Activated CD8-positive, alpha-beta T cell treated with anti-CD3 and anti-CD28 coated beads, Interleukin-2, amount 10 ng/mL, durations not matched to agents 7 days and 5 days (primary cell): ENCODE measurements around the gene ELMO1. TPM values are rescaled to one million over a fixed set of nuclear protein-coding genes. Genes with fewer than 3 reads are reported as not detected.

ENCODE experiments used
- ATAC-seq: fragments of 150-1000 bp; cut with Tn5 transposase; one replicate; pipeline ENCODE4 v1.10.0; 2021; ENCODE audit warnings: moderate library complexity
- CTCF ChIA-PET: fragments of 350-600 bp; sonication (Branson Sonifier 250); formaldehyde crosslinking; loops from one replicate; lab custom pipeline; 2021; ENCODE audit warnings: antibody characterized with exemption; lab: Charles Lee
- POLR2A ChIA-PET: fragments of 350-600 bp; sonication (Branson Sonifier 250); formaldehyde crosslinking; loops from one replicate; lab custom pipeline; 2021; ENCODE audit warnings: antibody characterized with exemption; lab: Charles Lee
- DNase-seq: peaks from one replicate; pipeline ENCODE4 v3.0.0-alpha.2; 2020
- H3K27ac Mint-ChIP-seq: one replicate; pipeline ENCODE4 v1.8.0; 2021; ENCODE audit warnings: mild to moderate bottlenecking, mixed read lengths
- H3K27me3 Mint-ChIP-seq: one replicate; pipeline ENCODE4 v1.8.0; 2021; ENCODE audit warnings: low read depth, mixed read lengths
- H3K36me3 Mint-ChIP-seq: one replicate; pipeline ENCODE4 v1.8.0; 2021; ENCODE audit warnings: low read depth, mixed read lengths
- H3K4me1 Mint-ChIP-seq: one replicate; pipeline ENCODE4 v1.8.0; 2021; ENCODE audit warnings: low read depth, mixed read lengths
- H3K4me3 Mint-ChIP-seq: one replicate; pipeline ENCODE4 v1.8.0; 2021; ENCODE audit warnings: mild to moderate bottlenecking, mixed read lengths
- H3K9me3 Mint-ChIP-seq: one replicate; pipeline ENCODE4 v1.8.0; 2022; ENCODE audit warnings: mixed read lengths; ENCODE audit not compliant: insufficient read depth
- total RNA-seq, 2 experiments: library from RNA; stranded (reverse); gene quantifications; one replicate each; pipeline ENCODE4 v1.2.3, GENCODE V29; 2021

ELMO1 gene
- total RNA-seq, 2 experiments from 2014 or later: 64.0 to 68.5 TPM

DNA sequence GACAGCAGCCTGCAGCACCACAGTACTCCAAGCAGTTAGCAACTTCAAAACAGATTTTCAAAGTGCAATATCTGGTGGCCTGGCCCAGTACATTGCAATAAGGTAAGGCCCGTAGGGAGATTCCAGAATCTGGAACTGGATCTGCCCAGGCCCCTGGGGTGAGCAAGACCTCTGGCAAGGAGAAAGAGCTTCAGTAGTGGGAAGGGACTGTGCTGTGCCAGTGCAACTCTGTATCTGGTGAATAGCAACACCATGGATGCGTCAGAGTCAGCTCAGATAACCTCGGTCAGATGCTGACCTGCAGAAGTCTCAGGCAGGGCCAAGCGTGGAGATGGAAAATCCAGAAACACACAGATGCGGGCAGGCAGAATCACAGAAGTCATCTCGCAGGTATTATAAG, 30.3 kb downstream of the ELMO1 start:
- no peaks in the 10 kb centered on the region for H3K4me1 Mint-ChIP-seq

DNA sequence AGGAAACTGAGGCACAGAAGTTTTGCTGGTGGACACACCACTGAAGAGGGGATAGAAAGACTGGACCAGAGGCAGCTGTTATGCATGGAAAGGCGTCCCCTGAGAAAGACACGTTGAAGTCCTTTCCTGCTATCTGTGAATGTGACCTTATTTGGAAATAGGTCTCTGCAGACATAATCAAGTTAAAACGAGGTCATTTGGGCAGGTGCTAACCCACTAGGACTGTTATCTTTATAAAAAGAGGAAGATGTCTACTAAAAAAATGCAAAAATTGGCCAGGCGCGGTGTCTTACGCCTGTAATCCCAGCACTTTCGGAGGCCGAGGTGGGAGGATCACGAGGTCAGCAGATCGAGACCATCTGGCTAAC, 31.6 kb downstream of the ELMO1 start:
- Mint-ChIP-seq H3K4me1 (no peaks in the 10 kb centered on the region), H3K27me3 (no peaks in the 10 kb centered on the region), H3K4me3 (no peak overlapping the region), H3K36me3 (peaks cover 10% of the 10 kb centered on the region), H3K9me3 (no peaks in the 10 kb centered on the region), H3K27ac (no peak overlapping the region)
- ATAC-seq (no peak), DNase-seq (no peak)
- ChIA-PET POLR2A (no interaction called here), CTCF (interaction anchor here (1.7 kb wide), 1 partner anchor 54 kb away, joined by 3 read pairs; no protein-coding TSS in a partner anchor)

More for the DNA sequence above, 30.3 kb downstream of the ELMO1 start:
- ATAC-seq (no peak), DNase-seq (no peak)
- Mint-ChIP-seq H3K27me3 (no peaks in the 10 kb centered on the region), H3K4me3 (no peak overlapping the region), H3K27ac (no peak overlapping the region), H3K36me3 (peaks cover 1% of the 10 kb centered on the region), H3K9me3 (no peaks in the 10 kb centered on the region)
- POLR2A ChIA-PET: no interaction called here
- CTCF ChIA-PET: no interaction called here

DNA sequence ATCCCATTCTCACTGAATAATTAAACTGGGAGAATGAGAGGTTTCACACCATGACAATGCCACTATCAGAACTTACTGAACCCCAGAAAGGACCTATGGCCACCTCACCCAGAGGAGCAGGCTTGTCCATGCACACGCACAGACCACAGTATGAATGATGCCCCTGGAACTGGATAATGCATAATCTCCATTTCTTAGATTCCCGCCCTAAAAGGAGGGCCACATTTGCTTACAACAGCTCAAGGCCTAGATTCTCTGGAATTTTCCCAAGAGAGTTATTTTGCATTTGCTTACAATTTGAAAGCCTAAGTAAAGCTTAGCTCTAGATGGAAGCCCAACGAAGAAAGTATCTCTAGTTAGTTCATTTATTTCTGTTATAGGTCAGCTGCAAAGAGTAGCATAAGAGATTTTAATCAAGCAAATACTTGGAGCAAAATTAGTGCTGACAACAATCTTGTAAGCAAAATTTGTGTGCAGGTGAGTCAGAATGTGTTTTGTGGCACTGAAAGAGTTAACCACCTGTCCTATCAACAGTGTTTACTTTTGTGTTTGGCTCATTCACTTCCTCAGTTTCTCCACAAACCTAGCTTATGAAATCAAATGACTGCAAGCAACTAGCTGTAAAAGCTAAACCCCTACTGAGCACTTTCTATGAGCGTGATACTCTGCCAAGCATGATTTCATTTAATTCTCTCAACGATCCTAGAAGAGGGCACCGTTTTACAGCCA, 32.1 kb downstream of the ELMO1 start:
- H3K36me3 Mint-ChIP-seq: peaks cover 10% of the 10 kb centered on the region
- H3K27me3 Mint-ChIP-seq: no peaks in the 10 kb centered on the region
- ATAC-seq (no peak), DNase-seq (no peak)
- ChIA-PET POLR2A (no interaction called here), CTCF (interaction anchor here (1.7 kb wide), 1 partner anchor 53 kb away, joined by 3 read pairs; no protein-coding TSS in a partner anchor)
- no peaks in the 10 kb centered on the region for H3K9me3 Mint-ChIP-seq
- H3K4me1 Mint-ChIP-seq: peaks cover 4% of the 10 kb centered on the region
- H3K27ac Mint-ChIP-seq: no peak overlapping the region
- no peak overlapping the region for H3K4me3 Mint-ChIP-seq

DNA sequence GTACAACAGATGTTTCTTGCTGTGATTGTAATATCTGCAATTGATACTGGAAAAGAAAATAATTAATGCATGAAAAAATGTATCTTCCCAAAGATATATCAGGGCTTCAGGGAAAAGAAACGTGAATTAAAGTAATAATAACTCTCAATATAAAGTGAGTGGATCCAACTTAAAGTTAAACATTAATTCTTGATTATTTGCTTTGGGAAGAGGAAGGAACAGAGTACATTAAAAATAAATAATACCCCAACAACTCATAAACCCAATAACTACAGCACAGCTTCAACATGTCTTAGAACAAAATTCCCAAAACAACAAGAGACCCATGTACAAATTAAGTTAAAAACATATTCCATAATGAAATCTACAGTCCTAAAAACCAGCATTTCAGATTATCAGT, 33.0 kb downstream of the ELMO1 start:
- CTCF ChIA-PET: no interaction called here
- POLR2A ChIA-PET: no interaction called here
- no peaks in the 10 kb centered on the region for H3K9me3 Mint-ChIP-seq
- DNase-seq: no peak
- H3K36me3 Mint-ChIP-seq: peaks cover 10% of the 10 kb centered on the region
- no peak for ATAC-seq
- H3K27me3 Mint-ChIP-seq: no peaks in the 10 kb centered on the region
- no peak overlapping the region for H3K27ac Mint-ChIP-seq
- peaks cover 12% of the 10 kb centered on the region for H3K4me1 Mint-ChIP-seq
- H3K4me3 Mint-ChIP-seq: no peak overlapping the region

DNA sequence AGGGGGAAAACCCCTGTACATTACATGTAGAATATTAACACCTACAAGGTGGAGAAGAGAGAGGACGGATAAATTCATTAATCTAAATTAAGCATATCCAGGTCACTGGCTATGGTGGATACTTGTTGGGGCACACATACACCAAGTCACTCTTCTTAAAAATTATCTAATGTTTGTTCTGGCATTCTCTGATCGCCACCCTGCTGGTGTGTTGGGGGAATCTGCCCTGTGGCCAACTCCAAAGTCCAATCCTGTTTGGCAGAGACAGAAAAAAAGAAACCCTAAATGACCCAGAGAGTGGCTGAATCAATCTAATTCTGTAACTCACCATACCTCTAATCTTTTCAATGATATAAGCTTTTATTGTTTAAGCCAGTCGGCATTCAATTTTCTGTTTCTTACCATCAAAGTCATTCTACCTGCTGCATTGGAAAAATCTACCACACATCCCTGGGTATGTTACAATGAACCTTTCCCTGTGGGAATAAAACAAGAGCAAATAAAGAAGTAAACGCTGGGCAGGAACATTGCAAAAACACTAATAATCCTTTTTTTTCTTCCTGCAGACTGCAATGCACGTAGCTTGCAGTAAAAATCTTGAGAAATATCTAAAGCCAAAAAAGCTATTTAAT, 34.2 kb downstream of the ELMO1 start:
- Mint-ChIP-seq H3K4me3 (no peak overlapping the region), H3K36me3 (peaks cover 10% of the 10 kb centered on the region), H3K9me3 (no peaks in the 10 kb centered on the region), H3K27me3 (no peaks in the 10 kb centered on the region), H3K27ac (no peak overlapping the region), H3K4me1 (peaks cover 24% of the 10 kb centered on the region)
- ChIA-PET CTCF (interaction anchor here (0.7 kb wide), 1 partner anchor 213 kb away, joined by 3 read pairs; no protein-coding TSS in a partner anchor), POLR2A (no interaction called here)
- ATAC-seq (no peak), DNase-seq (no peak)

DNA sequence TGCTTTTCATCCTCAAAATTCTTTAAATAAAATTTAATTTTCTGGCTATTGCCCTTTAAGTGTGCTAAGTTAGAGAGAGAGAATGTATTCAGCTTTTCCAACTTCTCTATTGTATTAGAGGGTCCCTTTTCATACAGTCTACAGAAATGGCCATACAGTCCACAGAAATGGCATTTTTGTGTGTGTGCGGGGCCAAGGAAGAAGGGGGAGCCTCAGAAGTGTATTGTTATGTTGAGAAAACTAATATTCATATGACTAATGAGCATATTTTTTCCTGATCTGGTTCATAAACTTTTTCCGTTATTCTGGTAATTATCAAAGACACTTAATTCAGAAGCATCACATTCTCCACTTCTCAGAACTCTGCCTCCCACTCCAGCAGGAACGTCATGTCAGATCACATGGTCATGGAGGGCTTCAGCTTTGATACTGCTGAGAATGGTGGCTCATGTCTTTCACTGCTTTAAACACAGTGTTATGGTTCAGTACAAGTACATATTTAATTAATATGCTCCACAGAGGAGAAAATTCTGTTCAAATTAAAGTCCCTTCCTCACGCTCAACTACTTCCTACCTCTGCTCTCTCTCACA, 37.1 kb downstream of the ELMO1 start:
- no peak for ATAC-seq
- no peak overlapping the region for H3K4me3 Mint-ChIP-seq
- CTCF ChIA-PET: interaction anchor here (2.7 kb wide), 1 partner anchor 58 kb away, joined by 9 read pairs; no protein-coding TSS in a partner anchor

DNA sequence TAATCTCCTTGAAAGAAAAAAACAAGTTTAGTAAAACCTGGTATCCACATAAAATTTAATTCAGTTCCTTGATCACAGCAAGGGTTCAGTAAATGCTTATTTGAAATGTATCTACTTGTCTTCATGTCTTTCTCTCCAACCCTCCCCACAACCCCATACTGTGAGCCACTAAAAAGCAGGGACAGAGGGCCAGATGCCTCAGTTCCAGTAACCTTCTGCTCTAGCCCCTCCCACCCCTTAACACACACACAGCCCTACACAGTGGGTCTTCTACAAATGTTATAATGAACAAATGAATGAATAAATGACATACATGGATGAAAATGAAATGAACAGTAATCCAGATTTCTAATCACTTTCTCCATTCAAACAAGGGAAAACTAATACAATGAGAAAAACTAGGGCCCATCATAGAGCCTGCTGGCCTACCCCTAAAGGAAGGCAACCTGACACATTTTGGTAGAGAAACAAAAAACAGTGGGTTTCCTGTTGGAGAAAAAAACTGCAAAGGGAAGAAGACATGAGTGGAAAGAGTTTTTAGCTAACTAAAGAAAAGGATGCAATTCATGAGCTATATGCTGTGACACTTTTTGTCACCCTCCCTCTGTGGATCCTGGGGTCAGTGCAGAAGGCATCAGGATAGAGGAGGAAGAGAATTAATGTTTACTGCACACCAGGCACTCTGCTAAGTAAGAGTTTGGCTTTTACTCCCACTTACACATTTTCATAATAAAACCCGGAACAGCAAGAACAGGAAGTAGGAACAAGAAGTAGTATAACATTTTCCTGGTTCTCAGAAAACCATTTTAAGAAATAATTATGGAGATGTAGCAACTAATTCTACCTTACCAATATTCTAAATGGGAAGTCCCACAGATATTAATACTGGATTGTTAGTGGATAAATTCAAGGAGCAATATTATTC, 38.1 kb downstream of the ELMO1 start:
- Mint-ChIP-seq H3K36me3 (peaks cover 10% of the 10 kb centered on the region), H3K4me1 (peaks cover 47% of the 10 kb centered on the region), H3K4me3 (no peak overlapping the region), H3K27me3 (no peaks in the 10 kb centered on the region), H3K27ac (peak overlapping the region; percentile 80), H3K9me3 (no peaks in the 10 kb centered on the region)
- ChIA-PET CTCF (interaction anchor here (0.6 to 2.7 kb wide), 5 partner anchors 34 to 175 kb away, joined by 3 to 9 read pairs (median 3); partner anchors contain the start of gene ELMO1), POLR2A (no interaction called here)
- DNase-seq: no peak
- no peak for ATAC-seq

More for the DNA sequence above, 37.1 kb downstream of the ELMO1 start:
- Mint-ChIP-seq H3K36me3 (peaks cover 10% of the 10 kb centered on the region), H3K4me1 (peaks cover 44% of the 10 kb centered on the region), H3K27me3 (no peaks in the 10 kb centered on the region), H3K27ac (no peak overlapping the region), H3K9me3 (no peaks in the 10 kb centered on the region)
- no peak for DNase-seq
- POLR2A ChIA-PET: no interaction called here

DNA sequence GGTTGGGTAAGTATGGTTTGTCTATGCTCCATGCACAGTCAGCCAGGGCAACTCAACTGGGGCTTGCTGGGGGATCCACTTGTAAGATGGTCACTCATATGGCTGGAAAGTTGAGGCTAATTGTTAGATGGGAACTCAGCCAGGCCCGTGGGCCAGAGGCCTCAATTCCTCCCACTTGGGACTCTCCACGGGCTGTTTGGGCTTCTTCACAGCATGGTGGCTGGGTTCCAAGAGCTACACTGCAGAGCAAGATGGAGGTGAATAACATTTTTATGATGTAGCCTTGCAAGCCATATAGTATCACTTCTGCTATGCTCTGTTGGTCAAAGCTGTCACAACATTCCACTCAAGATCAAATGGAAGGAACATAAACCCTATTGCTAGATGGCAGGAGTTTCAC, 39.2 kb downstream of the ELMO1 start:
- ChIA-PET CTCF (interaction anchor here (0.7 to 2.7 kb wide), 7 partner anchors 19 to 174 kb away, joined by 3 to 9 read pairs (median 3); partner anchors contain the start of gene ELMO1), POLR2A (interaction anchor here (0.6 to 1.2 kb wide), 5 partner anchors 32 to 209 kb away, joined by 3 to 5 read pairs (median 3); no protein-coding TSS in a partner anchor)
- no peaks in the 10 kb centered on the region for H3K9me3 Mint-ChIP-seq
- H3K36me3 Mint-ChIP-seq: peaks cover 10% of the 10 kb centered on the region
- H3K27me3 Mint-ChIP-seq: no peaks in the 10 kb centered on the region
- peak overlapping the region; percentile 62 for H3K27ac Mint-ChIP-seq
- no peak overlapping the region for H3K4me3 Mint-ChIP-seq
- DNase-seq (no peak), ATAC-seq (no peak)
- peaks cover 47% of the 10 kb centered on the region for H3K4me1 Mint-ChIP-seq

DNA sequence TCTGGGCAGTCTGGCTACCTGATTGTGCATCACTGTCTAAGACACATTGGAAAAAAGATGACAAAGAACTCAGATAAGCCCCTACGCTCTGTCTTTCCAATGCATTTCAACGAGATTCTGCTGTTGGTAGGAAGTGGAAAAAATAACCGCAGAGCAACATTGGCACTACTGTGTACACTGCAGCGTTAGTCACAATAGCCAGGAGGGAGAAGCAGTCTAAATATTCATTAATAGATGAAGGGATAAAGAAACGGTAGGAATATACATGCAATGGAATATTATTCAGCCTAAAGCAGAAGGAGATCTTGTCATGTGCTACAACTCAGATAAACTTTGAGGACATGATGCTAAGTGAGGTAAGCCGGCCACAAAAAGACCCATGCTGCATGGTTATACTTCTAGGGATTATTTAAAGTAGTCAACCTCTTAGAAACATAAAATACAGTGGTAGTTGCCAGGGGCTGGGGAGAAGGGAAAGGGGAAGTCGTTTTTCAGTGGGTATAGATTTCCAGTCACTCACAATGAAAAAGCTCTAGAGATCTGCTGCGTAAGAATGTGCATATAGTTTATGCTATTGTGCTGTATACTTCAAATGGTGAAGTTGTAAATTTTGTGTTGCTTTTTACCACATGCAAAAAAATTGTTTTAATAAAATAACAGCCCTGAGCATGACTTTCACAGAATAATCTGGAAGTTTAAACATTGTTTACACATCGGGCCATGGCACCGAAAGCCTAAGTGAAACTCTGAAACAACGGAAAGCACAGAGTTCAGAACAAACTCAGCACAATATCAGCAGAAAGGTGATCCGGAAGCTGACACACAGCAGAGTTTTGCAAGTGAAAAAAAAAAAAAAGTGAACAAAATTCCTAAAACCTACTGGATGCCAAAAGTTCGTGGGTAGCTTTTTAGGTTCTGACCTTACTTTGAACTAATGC, 40.1 kb downstream of the ELMO1 start:
- ChIA-PET POLR2A (interaction anchor here (0.6 to 1.2 kb wide), 5 partner anchors 33 to 81 kb away, joined by 3 to 5 read pairs (median 3); partner anchors contain the start of gene ELMO1), CTCF (interaction anchor here (1.4 to 2.7 kb wide), 3 partner anchors 20 to 55 kb away, joined by 4 to 9 read pairs (median 8); partner anchors contain the start of gene ELMO1)
- no peaks in the 10 kb centered on the region for H3K9me3 Mint-ChIP-seq
- no peaks in the 10 kb centered on the region for H3K27me3 Mint-ChIP-seq
- peak; percentile 85 for ATAC-seq
- H3K4me3 Mint-ChIP-seq: peak overlapping the region; percentile 70
- H3K36me3 Mint-ChIP-seq: peaks cover 10% of the 10 kb centered on the region
- peak; percentile 35 for DNase-seq
- peaks cover 47% of the 10 kb centered on the region for H3K4me1 Mint-ChIP-seq
- peak overlapping the region; percentile 81 for H3K27ac Mint-ChIP-seq

DNA sequence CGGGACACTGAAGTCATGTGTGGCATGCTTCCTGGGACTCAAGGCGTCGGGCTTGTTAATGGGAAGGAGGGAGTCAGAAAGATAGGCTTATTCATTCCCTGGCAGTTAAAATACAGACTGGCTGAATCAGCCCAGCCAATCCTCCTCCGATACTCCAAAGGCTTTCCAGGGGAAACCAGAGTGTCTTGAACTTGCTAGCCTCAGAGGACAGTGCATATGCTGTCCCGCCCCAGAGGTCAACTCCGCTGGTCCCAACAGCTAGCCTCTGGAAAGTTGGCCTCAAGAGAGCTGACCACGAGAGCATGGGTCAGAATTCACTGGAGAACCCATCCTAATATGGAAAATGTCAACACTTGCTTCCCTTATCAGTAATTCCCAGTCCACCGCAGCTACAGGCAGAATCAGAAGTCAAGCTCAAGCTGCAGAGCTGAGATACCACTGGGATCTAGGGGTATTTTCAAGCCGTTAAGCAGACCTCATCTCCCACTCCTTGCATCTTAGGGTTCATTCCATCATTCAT, 43.0 kb downstream of the ELMO1 start:
- Mint-ChIP-seq H3K36me3 (peaks cover 2% of the 10 kb centered on the region), H3K4me1 (peaks cover 35% of the 10 kb centered on the region), H3K27ac (no peak overlapping the region), H3K4me3 (no peak overlapping the region), H3K9me3 (peaks cover 14% of the 10 kb centered on the region), H3K27me3 (no peaks in the 10 kb centered on the region)
- CTCF ChIA-PET: no interaction called here
- POLR2A ChIA-PET: interaction anchor here (1.5 kb wide), 1 partner anchor 41 kb away, joined by 4 read pairs; no protein-coding TSS in a partner anchor
- DNase-seq: no peak
- ATAC-seq: no peak
